Chondrocyte (in vitro differentiated cells): ENCODE results near the gene TOR3A. TPM values are rescaled to one million over a fixed set of nuclear protein-coding genes. Genes with fewer than 3 reads are reported as not detected.

Experiments used
- DNase-seq: peaks from one replicate; pipeline ENCODE4 v3.0.0; 2021; ENCODE audit warnings: mixed read lengths, low spot score
- H3K27ac Mint-ChIP-seq: one replicate; pipeline ENCODE4 v1.8.0; 2021; ENCODE audit warnings: mild to moderate bottlenecking, moderate library complexity, mixed read lengths; ENCODE audit not compliant: unreplicated experiment
- H3K27me3 Mint-ChIP-seq: 2 replicates; pipeline ENCODE4 v1.8.0; 2021; ENCODE audit warnings: low read depth, mixed read lengths
- H3K36me3 Mint-ChIP-seq: 2 replicates; pipeline ENCODE4 v1.8.0; 2021; ENCODE audit warnings: low read depth, mixed read lengths
- H3K4me1 Mint-ChIP-seq: 2 replicates; pipeline ENCODE4 v1.8.0; 2021; ENCODE audit warnings: low read depth, mild to moderate bottlenecking, mixed read lengths
- H3K4me3 Mint-ChIP-seq: one replicate; pipeline ENCODE4 v1.8.0; 2021; ENCODE audit warnings: mild to moderate bottlenecking, moderate library complexity, mixed read lengths; ENCODE audit not compliant: unreplicated experiment
- H3K9me3 Mint-ChIP-seq: 2 replicates; pipeline ENCODE4 v1.8.0; 2021; ENCODE audit warnings: low read depth, mixed read lengths
- CTCF ChIP-seq: fragments of 200-600 bp; sonication (generic); IDR thresholded peaks from 2 replicates; pipeline ENCODE4 v1.5.0; 2021; ENCODE audit warnings: antibody characterized with exemption, mild to moderate bottlenecking, moderate library complexity
- total RNA-seq: library from RNA; stranded (reverse); gene quantifications from 3 replicates; pipeline ENCODE4 v1.2.1, GENCODE V29; 2021

TOR3A gene
- total RNA-seq, 1 donor from 2014 or later = 17.9 TPM

- Mint-ChIP-seq H3K27ac (no peak overlapping the region), H3K36me3 (no peaks in the 10 kb centered on the region), H3K9me3 (no peaks in the 10 kb centered on the region), H3K27me3 (no peaks in the 10 kb centered on the region), H3K4me3 (no peak overlapping the region), H3K4me1 (peaks cover 15% of the 10 kb centered on the region)
- DNase-seq = no peak
- TF ChIP-seq CTCF = no peak
These were observed 34.3 kb upstream of the TOR3A start for GRCh38 chr1:179047636-179047997.

- Mint-ChIP-seq H3K27me3 (no peaks in the 10 kb centered on the region), H3K9me3 (no peaks in the 10 kb centered on the region), H3K36me3 (no peaks in the 10 kb centered on the region), H3K4me1 (peaks cover 15% of the 10 kb centered on the region), H3K27ac (no peak overlapping the region), H3K4me3 (no peak overlapping the region)
- no peak for TF ChIP-seq CTCF
- no peak for DNase-seq
These were observed 33.3 kb upstream of the TOR3A start for GRCh38 chr1:179048339-179049124.

- Mint-ChIP-seq H3K4me1 (peaks cover 5% of the 10 kb centered on the region), H3K4me3 (no peak overlapping the region), H3K27ac (no peak overlapping the region), H3K9me3 (peaks cover 4% of the 10 kb centered on the region), H3K27me3 (no peaks in the 10 kb centered on the region), H3K36me3 (peaks cover 8% of the 10 kb centered on the region)
- TF ChIP-seq CTCF = no peak
- DNase-seq = no peak
These were observed 29.1 kb upstream of the TOR3A start for GRCh38 chr1:179052776-179053175.

GRCh38 chr1:179053486-179053885, 28.4 kb upstream of the TOR3A start:
- peaks cover 4% of the 10 kb centered on the region for H3K9me3 Mint-ChIP-seq
- peaks cover 9% of the 10 kb centered on the region for H3K4me1 Mint-ChIP-seq
- no peak for DNase-seq
- H3K27ac Mint-ChIP-seq = no peak overlapping the region
- H3K36me3 Mint-ChIP-seq = peaks cover 8% of the 10 kb centered on the region
- TF ChIP-seq CTCF = no peak
- H3K4me3 Mint-ChIP-seq = no peak overlapping the region
- H3K27me3 Mint-ChIP-seq = no peaks in the 10 kb centered on the region

- DNase-seq = no peak
- Mint-ChIP-seq H3K36me3 (peaks cover 9% of the 10 kb centered on the region), H3K27me3 (no peaks in the 10 kb centered on the region), H3K9me3 (peaks cover 4% of the 10 kb centered on the region), H3K27ac (no peak overlapping the region), H3K4me1 (peaks cover 18% of the 10 kb centered on the region), H3K4me3 (no peak overlapping the region)
- no peak for TF ChIP-seq CTCF
These were observed 25.9 kb upstream of the TOR3A start for GRCh38 chr1:179055937-179056336.
